HG02943 (cell line): ENCODE measurements around the gene ZNF444.
"Not testable (repeated sequence)": the region's sequence is repeated elsewhere in the genome, so short reads cannot be mapped to it uniquely, and the experiment has no call there.

ENCODE experiments used
- ATAC-seq: cut with Tn5 transposase; IDR thresholded peaks from one replicate; pipeline ENCODE4 v1.9.1; 2021; ENCODE audit warnings: mild to moderate bottlenecking, low read depth, moderate library complexity; ENCODE audit not compliant: unreplicated experiment

Gene ZNF444

DNA sequence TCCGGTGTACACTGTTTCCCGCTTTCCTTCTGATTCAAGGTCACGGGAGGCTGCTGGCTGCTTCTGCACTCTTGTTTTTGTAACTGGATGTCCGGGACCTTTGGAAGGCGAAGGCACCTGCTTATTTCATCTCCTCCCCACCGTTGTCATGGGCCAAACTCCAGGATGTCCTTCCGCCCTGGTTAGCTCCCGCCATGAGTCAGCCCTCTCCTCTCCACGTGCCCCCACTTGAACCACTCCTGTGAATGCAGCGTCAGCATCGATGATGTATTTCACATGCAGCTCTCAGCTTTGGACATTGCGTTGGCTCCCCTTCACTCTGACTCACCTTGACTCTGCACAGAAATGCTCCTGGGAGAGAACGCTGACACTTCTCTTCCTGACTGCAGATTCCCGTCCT is 29.2 kb downstream of the ZNF444 start:
- ATAC-seq = no peak

GRCh38 chr19:56174086-56174485 is 33.0 kb downstream of the ZNF444 start:
- ATAC-seq = no peak

DNA sequence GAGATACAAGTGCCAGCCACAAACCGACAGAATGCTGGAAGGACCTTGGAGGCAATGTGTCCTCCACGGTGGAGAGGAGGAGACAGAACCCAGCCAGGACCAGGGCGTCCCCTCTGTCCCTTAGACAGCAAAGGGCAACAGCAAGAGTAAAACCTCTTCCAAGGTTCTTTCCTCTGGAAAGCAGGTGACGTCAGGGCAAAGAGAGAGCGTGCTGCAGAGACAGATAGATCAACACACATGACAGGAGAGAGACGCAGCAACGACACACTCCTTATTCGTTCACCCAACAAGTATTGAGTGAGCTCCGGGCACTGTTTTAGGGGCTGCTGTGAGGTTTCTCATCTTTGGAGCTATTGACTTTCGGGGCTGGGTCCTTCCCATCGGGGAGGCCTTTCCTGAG is 33.5 kb downstream of the ZNF444 start:
- no peak for ATAC-seq

DNA sequence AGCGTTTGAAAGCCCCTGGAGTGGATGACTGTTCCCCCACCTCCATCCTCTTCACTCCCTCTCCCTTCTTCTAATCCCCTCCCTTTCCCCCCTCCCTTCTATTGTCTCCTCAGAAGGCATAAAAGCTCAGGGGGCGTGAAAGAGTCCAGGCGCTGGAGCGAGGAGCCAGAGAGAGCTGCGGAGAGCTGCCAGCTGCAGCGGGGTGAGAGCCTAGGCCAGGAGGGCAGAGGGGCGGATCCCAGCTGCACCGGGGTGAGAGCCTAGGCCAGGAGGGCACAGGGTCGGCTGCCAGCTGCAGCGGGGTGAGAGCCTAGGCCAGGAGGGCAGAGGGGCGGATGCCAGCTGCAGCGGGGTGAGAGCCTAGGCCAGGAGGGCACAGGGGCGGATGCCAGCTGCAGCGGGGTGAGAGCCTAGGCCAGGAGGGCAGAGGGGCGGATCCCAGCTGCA is 34.8 kb downstream of the ZNF444 start, which contains the start of gene GALP:
Gene GALP (plus strand): TSS at position 148 of the 447 bp plus-strand sequence. CDS start 1,101 bp downstream, outside the sequence.
- not testable (repeated sequence) for ATAC-seq

DNA sequence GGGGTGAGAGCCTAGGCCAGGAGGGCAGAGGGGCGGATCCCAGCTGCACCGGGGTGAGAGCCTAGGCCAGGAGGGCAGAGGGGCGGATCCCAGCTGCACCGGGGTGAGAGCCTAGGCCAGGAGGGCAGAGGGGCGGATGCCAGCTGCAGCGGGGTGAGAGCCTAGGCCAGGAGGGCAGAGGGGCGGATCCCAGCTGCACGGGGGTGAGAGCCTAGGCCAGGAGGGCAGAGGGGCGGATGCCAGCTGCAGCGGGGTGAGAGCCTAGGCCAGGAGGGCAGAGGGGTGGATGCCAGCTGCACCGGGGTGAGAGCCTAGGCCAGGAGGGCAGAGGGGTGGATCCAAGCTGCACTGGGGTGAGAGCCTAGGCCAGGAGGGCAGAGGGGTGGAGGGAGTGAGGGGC is 35.2 kb downstream of the ZNF444 start:
- not testable (repeated sequence) for ATAC-seq

- no peak for ATAC-seq
These were observed 35.8 kb downstream of the ZNF444 start for GRCh38 chr19:56176881-56177280.

GRCh38 chr19:56177564-56178243 is 36.6 kb downstream of the ZNF444 start:
- no peak for ATAC-seq

GRCh38 chr19:56189785-56190184 is 48.7 kb downstream of the ZNF444 start:
- no peak for ATAC-seq

DNA sequence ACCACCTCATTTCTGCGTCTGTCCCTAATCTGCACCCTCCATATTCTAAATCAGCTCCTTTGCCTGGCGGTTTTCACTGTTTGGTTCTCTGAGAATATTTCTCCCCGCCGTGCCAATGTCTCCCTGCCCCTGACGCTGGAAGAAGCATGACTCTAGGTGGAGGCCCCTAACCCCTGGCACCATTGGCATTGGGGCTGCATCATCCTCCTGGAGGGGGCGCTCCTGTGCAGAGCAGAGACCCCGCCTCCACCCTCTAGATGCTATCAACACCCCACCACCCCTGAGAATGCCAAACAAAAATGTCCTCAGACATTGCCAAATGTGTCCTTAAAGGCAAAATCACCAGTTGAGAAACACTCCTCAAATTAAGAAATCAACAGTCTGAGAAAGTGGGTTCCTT is 50.0 kb downstream of the ZNF444 start:
- ATAC-seq = no peak

GRCh38 chr19:56191711-56192110 is 50.6 kb downstream of the ZNF444 start:
- no peak for ATAC-seq

DNA sequence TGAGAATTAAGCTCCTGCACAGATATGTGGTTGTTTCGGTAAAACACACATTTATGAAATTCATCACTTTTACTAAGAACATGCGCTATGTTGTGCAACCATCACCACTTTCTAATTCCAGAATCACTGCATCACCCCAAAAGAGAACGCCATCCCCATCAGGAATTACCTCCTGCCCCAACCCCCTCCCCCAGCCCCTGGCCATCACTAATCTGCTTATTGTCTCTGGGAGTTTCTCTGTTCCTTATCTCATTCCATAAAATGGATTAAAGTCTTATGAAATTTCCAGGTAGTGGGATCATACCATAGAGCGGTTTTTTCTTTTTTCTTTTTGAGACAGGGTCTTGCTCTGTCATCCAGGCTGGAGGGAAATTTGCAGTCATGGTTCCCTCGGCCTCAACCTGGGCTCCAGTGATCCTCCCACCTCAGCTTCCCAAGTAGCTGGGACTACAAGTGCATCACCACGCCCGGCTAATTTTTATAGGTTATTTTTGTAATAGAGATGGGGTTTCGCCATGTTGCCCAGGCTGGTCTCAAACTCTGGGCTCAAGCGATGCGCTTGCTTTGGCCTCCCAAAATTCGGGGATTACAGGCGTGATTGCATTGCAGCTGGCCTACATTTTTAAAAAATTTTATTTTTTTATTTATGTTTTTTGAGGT is 53.0 kb downstream of the ZNF444 start:
- no peak for ATAC-seq

GRCh38 chr19:56197646-56198045 is 56.6 kb downstream of the ZNF444 start, which contains the start of gene ZSCAN5B:
ZSCAN5B (minus strand) TSS chr19:56197783; CDS start chr19:56193052, 4,731 bp downstream.
- ATAC-seq = not testable (repeated sequence)

- ATAC-seq = no peak
These were observed 58.6 kb downstream of the ZNF444 start for GRCh38 chr19:56199687-56200086.

GRCh38 chr19:56201973-56202372 is 60.9 kb downstream of the ZNF444 start, which contains the start of gene ZSCAN5C:
ZSCAN5C (plus strand) TSS chr19:56202273; CDS start chr19:56205914, 3,641 bp downstream.
- no peak for ATAC-seq

- not testable (repeated sequence) for ATAC-seq
These were observed 66.5 kb downstream of the ZNF444 start for GRCh38 chr19:56207581-56207980.

DNA sequence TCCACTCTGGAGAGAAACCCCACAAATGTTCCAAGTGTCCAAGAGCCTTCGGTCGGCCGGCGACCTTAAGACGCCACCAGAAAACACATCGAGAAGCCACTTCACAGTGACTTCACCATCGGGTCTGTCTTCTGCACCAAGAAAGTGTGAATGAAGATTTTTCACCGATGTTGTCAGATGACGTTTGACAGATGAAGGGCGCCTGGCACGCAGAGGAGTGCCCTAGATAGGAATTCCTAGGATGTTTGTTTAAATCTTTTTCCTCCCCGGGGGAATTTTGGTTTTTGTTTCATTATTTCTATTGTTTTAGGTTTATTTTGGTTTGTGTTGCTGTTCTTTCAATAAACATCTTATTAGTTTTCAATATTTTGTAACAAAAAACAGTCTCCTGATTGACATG is 68.0 kb downstream of the ZNF444 start:
- ATAC-seq = no peak

GRCh38 chr19:56210036-56210435 is 68.9 kb downstream of the ZNF444 start:
- not testable (repeated sequence) for ATAC-seq
